IMR-90 (cell line): Measurements from ENCODE around the gene CYB561A3. TPM values are rescaled to one million over a fixed set of nuclear protein-coding genes. Genes with fewer than 3 reads are reported as not detected.

Source experiments
- ATAC-seq: fragments of 200-7000 bp; cut with Tn5 transposase; 2 replicates; pipeline ENCODE4 v1.9.1; 2020; ENCODE audit warnings: low read depth, mild to moderate bottlenecking, moderate library complexity
- Bru-seq: library from RNA; stranded (reverse); fragments of 400-500 nt; gene quantifications from one replicate; lab custom pipeline; 2021; lab: Mats Ljungman, UMichigan
- BruChase-seq, 2 experiments: library from RNA; stranded (reverse); fragments of 400-500 nt; gene quantifications; one replicate each; lab custom pipeline; 2021; lab: Mats Ljungman, UMichigan
- BruUV-seq: library from RNA; stranded (reverse); fragments of 400-500 nt; replicated peaks from 2 replicates; lab custom pipeline; 2021; lab: Mats Ljungman, UMichigan
- CTCF ChIA-PET: fragments of 300-600 bp; formaldehyde crosslinking; extraction: SDS; loops from one replicate; lab custom pipeline; 2021; ENCODE audit warnings: antibody characterized with exemption; lab: Yijun Ruan, JAX
- POLR2A ChIA-PET: fragments of 300-600 bp; sonication (Branson Sonifier 250); formaldehyde crosslinking; loops from one replicate; lab custom pipeline; 2022; ENCODE audit warnings: antibody characterized with exemption; ENCODE audit not compliant: unreplicated experiment; lab: Charles Lee
- DNase-seq: peaks from one replicate; pipeline ENCODE4 v3.0.0; 2013
- H2AFZ ChIP-seq: replicated peaks from 2 replicates; pipeline ENCODE3; 2013; ENCODE audit warnings: low read length, mild to moderate bottlenecking; ENCODE audit not compliant: poor library complexity
- H2AK5ac ChIP-seq: 2 replicates; pipeline ENCODE4 v1.6.1; 2013; ENCODE audit warnings: low read depth, low read length, inconsistent platforms
- H2AK9ac ChIP-seq: replicated peaks from 2 replicates; pipeline ENCODE3; 2013; ENCODE audit warnings: mild to moderate bottlenecking, low read depth, low read length, moderate library complexity; ENCODE audit not compliant: poor library complexity
- H2BK120ac ChIP-seq: 2 replicates; pipeline ENCODE4 v1.6.1; 2013; ENCODE audit warnings: low read depth, low read length, inconsistent platforms
- H2BK15ac ChIP-seq: 3 replicates; pipeline ENCODE4 v1.6.1; 2013; ENCODE audit warnings: low read depth, low read length, inconsistent platforms
- H2BK20ac ChIP-seq: 2 replicates; pipeline ENCODE4 v1.6.1; 2013; ENCODE audit warnings: low read depth, mild to moderate bottlenecking, inconsistent platforms, low read length, moderate library complexity
- H2BK5ac ChIP-seq: 2 replicates; pipeline ENCODE4 v1.6.1; 2013; ENCODE audit warnings: mild to moderate bottlenecking, low read depth, low read length, inconsistent platforms; ENCODE audit not compliant: poor library complexity, severe bottlenecking
- H3K14ac ChIP-seq: replicated peaks from 2 replicates; pipeline ENCODE4 v1.6.1; 2013; ENCODE audit warnings: low read depth, low read length, inconsistent platforms
- H3K18ac ChIP-seq: 2 replicates; pipeline ENCODE4 v1.6.1; 2013; ENCODE audit warnings: low read depth, low read length, control low read depth
- H3K23ac ChIP-seq: 2 replicates; pipeline ENCODE4 v1.6.1; 2013; ENCODE audit warnings: low read depth, low read length, inconsistent platforms
- H3K27ac ChIP-seq: 2 replicates; pipeline ENCODE4 v1.5.1; 2013; ENCODE audit warnings: mild to moderate bottlenecking, control low read depth, low read length; ENCODE audit not compliant: insufficient read depth
- H3K27me3 ChIP-seq: 2 replicates; pipeline ENCODE4 v1.6.1; 2013; ENCODE audit warnings: low read length; ENCODE audit not compliant: control insufficient read depth, insufficient read depth
- H3K36me3 ChIP-seq: 2 replicates; pipeline ENCODE4 v1.6.1; 2013; ENCODE audit warnings: low read length, mixed read lengths; ENCODE audit not compliant: control insufficient read depth, insufficient read depth
- H3K4ac ChIP-seq: 2 replicates; pipeline ENCODE4 v1.6.1; 2013; ENCODE audit warnings: low read depth, low read length, inconsistent platforms
- H3K4me1 ChIP-seq: 2 replicates; pipeline ENCODE4 v1.6.1; 2013; ENCODE audit warnings: low read length, mixed read lengths; ENCODE audit not compliant: control insufficient read depth, insufficient read depth
- H3K4me2 ChIP-seq: 2 replicates; pipeline ENCODE4 v1.6.1; 2013; ENCODE audit warnings: low read depth, mild to moderate bottlenecking, control low read depth, low read length, moderate library complexity
- H3K4me3 ChIP-seq: 2 replicates; pipeline ENCODE4 v1.5.1; 2013; ENCODE audit warnings: low read depth, mild to moderate bottlenecking, control low read depth, low read length, moderate library complexity; ENCODE audit not compliant: insufficient read depth
- H3K56ac ChIP-seq: 2 replicates; pipeline ENCODE4 v1.6.1; 2013; ENCODE audit warnings: low read length, inconsistent platforms; ENCODE audit not compliant: insufficient read depth; ENCODE audit errors: extremely low read depth
- H3K79me1 ChIP-seq, 2 experiments: 2 replicates each; pipeline ENCODE4 v1.6.1; 2013; ENCODE audit warnings: low read length in 2 of 2, inconsistent platforms in 1 of 2, low read depth in 1 of 2
- H3K9ac ChIP-seq: 2 replicates; pipeline ENCODE4 v1.6.1; 2013; ENCODE audit warnings: low read depth, low read length, control low read depth
- H3K9me1 ChIP-seq: 2 replicates; pipeline ENCODE4 v1.6.1; 2013; ENCODE audit warnings: low read length, inconsistent platforms; ENCODE audit not compliant: insufficient read depth
- H3K9me3 ChIP-seq: 2 replicates; pipeline ENCODE4 v1.6.1; 2013; ENCODE audit warnings: low read length; ENCODE audit not compliant: control insufficient read depth, insufficient read depth
- H4K20me1 ChIP-seq: 2 replicates; pipeline ENCODE4 v1.6.1; 2013; ENCODE audit warnings: low read length, inconsistent platforms; ENCODE audit not compliant: insufficient read depth
- H4K5ac ChIP-seq: 2 replicates; pipeline ENCODE4 v1.6.1; 2013; ENCODE audit warnings: mild to moderate bottlenecking, low read depth, low read length, control low read depth
- H4K8ac ChIP-seq, 2 experiments: 2 replicates each; pipeline ENCODE4 v1.6.1; 2013; ENCODE audit warnings: low read depth in 2 of 2, low read length in 2 of 2, control low read depth in 1 of 2, inconsistent platforms in 1 of 2
- H4K91ac ChIP-seq: 2 replicates; pipeline ENCODE4 v1.6.1; 2013; ENCODE audit warnings: low read depth, low read length, inconsistent platforms; ENCODE audit not compliant: insufficient read depth
- CEBPB ChIP-seq: IDR thresholded peaks from 2 replicates; pipeline ENCODE4 v1.6.1; 2012; ENCODE audit warnings: low read depth, low read length, improper control_type of control experiment
- CHD1 ChIP-seq: IDR thresholded peaks from 2 replicates; pipeline ENCODE4 v1.6.1; 2012; ENCODE audit warnings: low read depth, low read length, improper control_type of control experiment
- MXI1 ChIP-seq: IDR thresholded peaks from 2 replicates; pipeline ENCODE4 v1.6.1; 2012; ENCODE audit warnings: low read depth, mild to moderate bottlenecking, low read length, moderate library complexity, borderline replicate concordance
- NFE2L2 ChIP-seq: fragments of 150-350 bp; IDR thresholded peaks from 2 replicates; pipeline ENCODE4 v1.6.1; 2016; ENCODE audit warnings: low read depth, mild to moderate bottlenecking, low read length
- RCOR1 ChIP-seq: IDR thresholded peaks from 2 replicates; pipeline ENCODE4 v1.6.1; 2012; ENCODE audit warnings: mild to moderate bottlenecking, low read length, improper control_type of control experiment; ENCODE audit not compliant: insufficient replicate concordance
- WGBS, 2 experiments: methylation state at CpG; one replicate each; pipeline versions ENCODE4 v1.1.5 to v1.1.7; 2013; ENCODE audit warnings: missing lambda C conversion rate in 2 of 2; ENCODE audit not compliant: insufficient read length in 1 of 2; ENCODE audit errors: extremely low coverage in 2 of 2; 5-methylcytosine and 5-hydroxymethylcytosine counted together
- dilution Hi-C: fragments of 300-500 bp; cut with HindIII; formaldehyde crosslinking; loops from one replicate; pipeline ENCODE4 v1.14.3; 2018; ENCODE audit warnings: low sequenced_read_pairs; ENCODE audit not compliant: unreplicated experiment
- in situ Hi-C: fragments of 300-500 bp; cut with MboI; formaldehyde crosslinking; loops from 3 replicates; pipeline ENCODE4 v1.14.3; 2019; ENCODE audit warnings: low sequenced_read_pairs, inconsistent platforms, mixed read lengths
- intact Hi-C: fragments of 100-400 bp; cut with micrococcal nuclease; formaldehyde crosslinking; loops from 2 replicates; pipeline ENCODE4 v1.10.0; 2022
- long read RNA-seq: library from polyadenylated mRNA; unstranded; transcript quantifications from one replicate; pipeline ENCODE4 v2.0.0, GENCODE V29; 2021; ENCODE audit not compliant: unreplicated experiment
- polyA plus RNA-seq, 3 experiments: library from polyadenylated mRNA; depleted of rRNA; stranded (reverse); fragments of >200 nt; gene quantifications; 2 replicates each; pipeline ENCODE4 v1.2.3, GENCODE V29; 2012; ENCODE audit warnings: low replicate concordance in 1 of 3
- total RNA-seq: library from RNA; depleted of rRNA; stranded (reverse); fragments of >200 nt; gene quantifications from 2 replicates; pipeline ENCODE4 v1.2.3, GENCODE V29; 2012; rRNA removed
- TF ChIP-seq, protein P1 (sequence below): fragments of 150-350 bp; IDR thresholded peaks from 2 replicates; pipeline ENCODE4 v1.6.1; 2016; ENCODE audit warnings: low read depth, mild to moderate bottlenecking, low read length, moderate library complexity, borderline replicate concordance
- TF ChIP-seq, protein P2 (sequence below): fragments of 150-350 bp; IDR thresholded peaks from 2 replicates; pipeline ENCODE4 v1.6.1; 2017; ENCODE audit warnings: mild to moderate bottlenecking, antibody characterized with exemption, low read length, low read depth
- TF ChIP-seq, protein P3 (sequence below): conservative IDR thresholded peaks from 2 replicates; pipeline ENCODE4 v1.5.1; 2012; ENCODE audit warnings: mild to moderate bottlenecking, low read depth, low read length, improper control_type of control experiment

The CYB561A3 gene, protein sequence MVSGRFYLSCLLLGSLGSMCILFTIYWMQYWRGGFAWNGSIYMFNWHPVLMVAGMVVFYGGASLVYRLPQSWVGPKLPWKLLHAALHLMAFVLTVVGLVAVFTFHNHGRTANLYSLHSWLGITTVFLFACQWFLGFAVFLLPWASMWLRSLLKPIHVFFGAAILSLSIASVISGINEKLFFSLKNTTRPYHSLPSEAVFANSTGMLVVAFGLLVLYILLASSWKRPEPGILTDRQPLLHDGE
- total RNA-seq, result 13.6 and 15.3 TPM in 2 replicates
- polyA plus RNA-seq (2012; rRNA removed), result 36.5 and 39.2 TPM in 2 replicates
- polyA plus RNA-seq (2012; cell fraction: cytosol; rRNA removed), result 54.8 and 95.7 TPM in 2 replicates
- polyA plus RNA-seq (2012; cell fraction: nucleus; rRNA removed; ENCODE audit: low replicate concordance), result 63.9 and 103 TPM in 2 replicates
- percentile 59 among the genes with signal in this experiment for Bru-seq, nascent RNA
- percentile 83 among the genes with signal in this experiment for BruChase-seq, experiment 1, labeled RNA remaining after a 6-hour chase
- percentile 74 among the genes with signal in this experiment for BruChase-seq, experiment 2, labeled RNA remaining after a 2-hour chase
- long read RNA-seq, transcript CYB561A3-201 (7 exons, 3,061 nt), result major isoform, 125 of 172 reads
- long read RNA-seq, transcript CYB561A3-203 (7 exons, 1,803 nt), result minor isoform, 8 of 172 reads
- long read RNA-seq, partial matches to known transcripts, result 12 of 172 reads
- long read RNA-seq, other reads (novel, unspliced or antisense), result 25 of 172 reads

DNA sequence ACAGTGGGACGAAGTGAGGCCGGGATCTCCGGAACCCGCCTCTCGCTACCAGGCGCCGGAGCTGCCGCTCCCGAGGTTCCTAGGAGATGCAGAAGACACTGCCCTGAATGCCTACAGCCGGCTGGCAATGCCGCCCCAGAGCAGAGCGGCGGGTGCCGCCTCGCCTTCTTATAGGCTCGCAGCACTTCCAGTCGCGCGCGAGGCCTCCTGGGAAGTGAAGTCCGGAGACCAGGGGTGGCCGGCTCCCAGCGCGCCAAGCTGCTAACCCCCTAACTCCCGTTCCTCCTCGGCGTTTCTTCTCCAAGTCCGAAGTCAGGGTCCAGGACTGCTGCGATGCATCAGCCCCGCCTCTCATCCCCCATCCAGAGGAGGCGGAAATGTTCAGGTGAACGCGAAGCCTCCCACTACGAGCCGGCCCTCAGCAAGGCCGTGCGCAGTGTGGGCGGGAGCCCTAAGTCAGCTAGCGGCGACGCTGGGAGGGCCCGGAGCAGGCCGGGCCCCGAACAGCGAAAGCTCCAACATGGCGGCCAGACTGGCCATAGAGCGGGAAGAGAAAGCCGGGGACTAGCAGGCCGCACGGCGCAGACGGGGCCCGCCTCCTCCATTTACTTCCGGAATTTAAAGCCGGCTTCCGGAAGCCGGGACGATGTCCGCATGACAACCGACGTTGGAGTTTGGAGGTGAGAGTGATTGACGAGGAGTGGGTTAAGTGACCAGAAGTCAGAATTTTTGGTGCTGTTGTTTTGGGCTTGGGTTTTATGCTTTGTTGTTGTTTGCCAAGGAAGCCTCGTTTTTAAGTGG, at the start of gene CYB561A3, which contains the start of gene TMEM138:
Gene CYB561A3 (minus strand): TSS at position 142 of the 801 bp plus-strand sequence. CDS start 5,169 bp downstream, outside the sequence.
Gene TMEM138 (plus strand): TSS at position 634 of the 801 bp plus-strand sequence. CDS start 2,017 bp downstream, outside the sequence.
- peak within 1 kb of the TSS; percentile 98 for H2AK9ac ChIP-seq
- CTCF ChIA-PET, result interaction anchor here (0.7 to 2.9 kb wide), 3 partner anchors 23 to 81 kb away, joined by 3 to 17 read pairs (median 7); no protein-coding TSS in a partner anchor
- peak within 1 kb of the TSS; percentile 75; the same call in 1 of the 2 replicates for H2BK20ac ChIP-seq
- dilution Hi-C loops, result no loop called here
- H3K9me1 ChIP-seq, result 0 out of 2 replicates have a peak, but pooled peaks cover 3% of the 10 kb centered on the region
- H2BK120ac ChIP-seq, result peak within 1 kb of the TSS; percentile 97
- H3K14ac ChIP-seq, result peak within 1 kb of the TSS; percentile 100
- H2AFZ ChIP-seq, result peak within 1 kb of the TSS; percentile 99
- peak within 1 kb of the TSS; percentile 91 for H2AK5ac ChIP-seq
- peak within 1 kb of the TSS; percentile 100 for H4K5ac ChIP-seq
- H2BK5ac ChIP-seq, result peak within 1 kb of the TSS; percentile 99
- H4K8ac ChIP-seq, result peak within 1 kb of the TSS; percentile 98 to 100
- H3K9ac ChIP-seq, result peak within 1 kb of the TSS; percentile 100
- intact Hi-C loops, result loop anchor here (1.0 kb wide), 1 partner anchor 23 kb away; no protein-coding TSS in a partner anchor
- no peaks in the 10 kb centered on the region for H3K27me3 ChIP-seq
- peak within 1 kb of the TSS; percentile 88 for H3K4me3 ChIP-seq
- no peaks in the 10 kb centered on the region for H4K20me1 ChIP-seq
- peak within 1 kb of the TSS; percentile 100 for H3K4ac ChIP-seq
- ATAC-seq (peak; percentile 95), DNase-seq (peak; percentile 92)
- H3K9me3 ChIP-seq, result no peaks in the 10 kb centered on the region
- H2BK15ac ChIP-seq, result peak within 1 kb of the TSS; percentile 94; the same call in 2 of the 3 replicates
- H3K18ac ChIP-seq, result peak within 1 kb of the TSS; percentile 99
- peak within 1 kb of the TSS; percentile 100 for H4K91ac ChIP-seq
- H3K4me2 ChIP-seq, result peak within 1 kb of the TSS; percentile 98
- peaks cover 16% of the 10 kb centered on the region for H3K36me3 ChIP-seq
- peak within 1 kb of the TSS; percentile 98 for H3K23ac ChIP-seq
- 0% methylated on average over 22 of the region's 63 CpGs; no CpG with 5 or more reads in 1 of the 2 experiments for WGBS, 2 experiments
- TSS peak; percentile 56 for BruUV-seq
- in situ Hi-C loops, result no loop called here
- H3K56ac ChIP-seq, result peak within 1 kb of the TSS; percentile 99
- POLR2A ChIA-PET, result interaction anchor here (0.7 to 1.4 kb wide), 4 partner anchors 13 to 98 kb away, joined by 3 to 11 read pairs (median 4); no protein-coding TSS in a partner anchor
- H3K27ac ChIP-seq, result peak within 1 kb of the TSS; percentile 99
- peaks cover 42 to 65% of the 10 kb centered on the region in 2 experiments; a peak in 3 of 4 replicates for H3K79me1 ChIP-seq
- peaks cover 5% of the 10 kb centered on the region for H3K4me1 ChIP-seq
- TF ChIP-seq, protein P1, sequence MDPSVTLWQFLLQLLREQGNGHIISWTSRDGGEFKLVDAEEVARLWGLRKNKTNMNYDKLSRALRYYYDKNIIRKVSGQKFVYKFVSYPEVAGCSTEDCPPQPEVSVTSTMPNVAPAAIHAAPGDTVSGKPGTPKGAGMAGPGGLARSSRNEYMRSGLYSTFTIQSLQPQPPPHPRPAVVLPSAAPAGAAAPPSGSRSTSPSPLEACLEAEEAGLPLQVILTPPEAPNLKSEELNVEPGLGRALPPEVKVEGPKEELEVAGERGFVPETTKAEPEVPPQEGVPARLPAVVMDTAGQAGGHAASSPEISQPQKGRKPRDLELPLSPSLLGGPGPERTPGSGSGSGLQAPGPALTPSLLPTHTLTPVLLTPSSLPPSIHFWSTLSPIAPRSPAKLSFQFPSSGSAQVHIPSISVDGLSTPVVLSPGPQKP, result no peak
- TF ChIP-seq MXI1, result 0 out of 2 replicates have a peak, but pooled peaks have one; percentile 57
- TF ChIP-seq, protein P2, sequence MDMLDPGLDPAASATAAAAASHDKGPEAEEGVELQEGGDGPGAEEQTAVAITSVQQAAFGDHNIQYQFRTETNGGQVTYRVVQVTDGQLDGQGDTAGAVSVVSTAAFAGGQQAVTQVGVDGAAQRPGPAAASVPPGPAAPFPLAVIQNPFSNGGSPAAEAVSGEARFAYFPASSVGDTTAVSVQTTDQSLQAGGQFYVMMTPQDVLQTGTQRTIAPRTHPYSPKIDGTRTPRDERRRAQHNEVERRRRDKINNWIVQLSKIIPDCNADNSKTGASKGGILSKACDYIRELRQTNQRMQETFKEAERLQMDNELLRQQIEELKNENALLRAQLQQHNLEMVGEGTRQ, result peak; percentile 45
- peak; percentile 92; the same call in 1 of the 2 replicates for TF ChIP-seq CHD1
- no peak for TF ChIP-seq NFE2L2
- TF ChIP-seq RCOR1, result no peak
- TF ChIP-seq, protein P3, sequence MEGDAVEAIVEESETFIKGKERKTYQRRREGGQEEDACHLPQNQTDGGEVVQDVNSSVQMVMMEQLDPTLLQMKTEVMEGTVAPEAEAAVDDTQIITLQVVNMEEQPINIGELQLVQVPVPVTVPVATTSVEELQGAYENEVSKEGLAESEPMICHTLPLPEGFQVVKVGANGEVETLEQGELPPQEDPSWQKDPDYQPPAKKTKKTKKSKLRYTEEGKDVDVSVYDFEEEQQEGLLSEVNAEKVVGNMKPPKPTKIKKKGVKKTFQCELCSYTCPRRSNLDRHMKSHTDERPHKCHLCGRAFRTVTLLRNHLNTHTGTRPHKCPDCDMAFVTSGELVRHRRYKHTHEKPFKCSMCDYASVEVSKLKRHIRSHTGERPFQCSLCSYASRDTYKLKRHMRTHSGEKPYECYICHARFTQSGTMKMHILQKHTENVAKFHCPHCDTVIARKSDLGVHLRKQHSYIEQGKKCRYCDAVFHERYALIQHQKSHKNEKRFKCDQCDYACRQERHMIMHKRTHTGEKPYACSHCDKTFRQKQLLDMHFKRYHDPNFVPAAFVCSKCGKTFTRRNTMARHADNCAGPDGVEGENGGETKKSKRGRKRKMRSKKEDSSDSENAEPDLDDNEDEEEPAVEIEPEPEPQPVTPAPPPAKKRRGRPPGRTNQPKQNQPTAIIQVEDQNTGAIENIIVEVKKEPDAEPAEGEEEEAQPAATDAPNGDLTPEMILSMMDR, result no peak
- TF ChIP-seq CEBPB, result no peak
